ENCODE results near the gene MIEN1.
"Not testable (repeated sequence)": the region's sequence is repeated elsewhere in the genome, so short reads cannot be mapped to it uniquely, and the experiment has no call there.

Gene MIEN1

DNA sequence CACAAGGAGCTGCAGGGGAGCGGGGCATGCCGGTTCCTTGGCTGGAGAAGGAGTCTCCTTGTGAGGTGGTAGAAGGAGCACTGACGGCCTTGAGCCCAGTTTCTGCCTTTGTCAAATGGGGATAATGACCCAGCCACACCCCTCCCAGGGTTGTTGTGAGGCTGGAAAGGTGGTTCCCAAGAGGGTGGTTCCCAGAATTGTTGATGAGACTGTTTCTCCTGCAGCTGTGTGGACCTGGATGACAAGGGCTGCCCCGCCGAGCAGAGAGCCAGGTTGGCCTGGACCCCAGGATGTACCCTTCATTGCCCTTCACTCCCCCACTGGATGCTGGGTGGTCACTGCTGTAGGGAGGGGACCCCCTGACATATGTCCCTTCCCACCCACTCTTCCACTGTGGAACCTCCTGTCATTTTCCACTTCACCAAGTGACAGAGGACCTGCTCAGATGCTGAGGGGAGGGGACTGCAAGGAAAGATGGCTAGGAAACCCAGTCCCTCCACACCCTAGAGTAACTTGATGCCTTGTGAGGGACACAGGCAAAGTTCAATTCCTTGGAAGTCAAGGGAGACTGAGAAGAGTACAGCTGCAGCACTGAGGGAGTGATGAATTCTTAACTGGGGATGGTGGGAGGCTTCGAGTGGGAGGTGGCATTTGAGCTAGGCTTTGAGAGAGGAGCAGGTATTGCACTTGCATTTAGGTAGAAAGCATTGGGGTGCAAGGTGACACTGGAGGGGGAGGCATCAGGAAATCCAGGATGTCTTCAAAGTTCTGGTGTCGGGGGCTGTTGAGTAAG, 10.6 kb downstream of the MIEN1 start:
- DNase-seq (ENCODE audit: low read depth in 3 of 3, low spot score in 1 of 3): no peak

DNA sequence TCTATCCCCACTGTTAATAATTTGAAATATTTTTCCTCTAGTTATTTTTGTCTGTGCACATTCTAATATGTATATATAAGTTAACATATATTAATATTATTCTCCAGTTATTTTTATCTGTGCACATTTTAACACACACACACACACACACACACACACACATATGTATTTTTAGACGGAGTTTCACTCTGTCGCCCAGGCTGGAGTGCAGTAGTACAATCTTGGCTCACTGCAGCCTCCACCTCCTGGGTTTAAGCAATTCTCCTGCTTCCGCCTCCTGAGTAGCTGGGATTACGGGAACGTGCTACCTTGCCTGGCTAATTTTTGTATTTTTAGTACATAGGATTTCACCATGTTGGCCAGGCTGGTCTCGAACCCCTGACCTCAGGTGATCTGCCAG, 12.7 kb downstream of the MIEN1 start:
- no peak for DNase-seq (ENCODE audit: low read depth in 3 of 3, low spot score in 1 of 3)

DNA sequence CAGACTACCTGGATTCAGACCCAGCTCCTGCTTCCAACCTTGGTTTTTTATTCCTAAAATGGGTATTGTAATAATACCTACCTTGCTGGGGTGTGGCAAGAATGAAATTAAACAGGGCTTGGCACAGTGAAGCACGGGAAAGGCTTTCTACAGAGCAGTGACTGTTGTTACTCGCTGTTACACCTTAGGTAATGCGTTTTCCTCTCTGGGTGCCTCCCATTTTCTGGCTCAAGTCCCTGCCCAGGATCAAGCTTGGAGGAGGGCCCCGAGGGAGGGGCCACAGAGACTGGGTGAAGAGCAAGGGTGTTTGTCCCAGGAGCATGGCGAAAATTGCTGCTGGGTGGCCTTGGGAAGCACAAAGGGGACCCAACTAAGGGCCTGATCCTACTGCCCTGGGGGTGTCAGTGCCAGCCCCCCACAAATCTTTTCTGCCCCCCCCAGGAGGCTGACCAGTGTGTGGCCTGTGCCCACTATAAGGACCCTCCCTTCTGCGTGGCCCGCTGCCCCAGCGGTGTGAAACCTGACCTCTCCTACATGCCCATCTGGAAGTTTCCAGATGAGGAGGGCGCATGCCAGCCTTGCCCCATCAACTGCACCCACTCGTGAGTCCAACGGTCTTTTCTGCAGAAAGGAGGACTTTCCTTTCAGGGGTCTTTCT, 13.3 kb downstream of the MIEN1 start:
- no peak for DNase-seq (ENCODE audit: low read depth in 3 of 3, low spot score in 1 of 3)

DNA sequence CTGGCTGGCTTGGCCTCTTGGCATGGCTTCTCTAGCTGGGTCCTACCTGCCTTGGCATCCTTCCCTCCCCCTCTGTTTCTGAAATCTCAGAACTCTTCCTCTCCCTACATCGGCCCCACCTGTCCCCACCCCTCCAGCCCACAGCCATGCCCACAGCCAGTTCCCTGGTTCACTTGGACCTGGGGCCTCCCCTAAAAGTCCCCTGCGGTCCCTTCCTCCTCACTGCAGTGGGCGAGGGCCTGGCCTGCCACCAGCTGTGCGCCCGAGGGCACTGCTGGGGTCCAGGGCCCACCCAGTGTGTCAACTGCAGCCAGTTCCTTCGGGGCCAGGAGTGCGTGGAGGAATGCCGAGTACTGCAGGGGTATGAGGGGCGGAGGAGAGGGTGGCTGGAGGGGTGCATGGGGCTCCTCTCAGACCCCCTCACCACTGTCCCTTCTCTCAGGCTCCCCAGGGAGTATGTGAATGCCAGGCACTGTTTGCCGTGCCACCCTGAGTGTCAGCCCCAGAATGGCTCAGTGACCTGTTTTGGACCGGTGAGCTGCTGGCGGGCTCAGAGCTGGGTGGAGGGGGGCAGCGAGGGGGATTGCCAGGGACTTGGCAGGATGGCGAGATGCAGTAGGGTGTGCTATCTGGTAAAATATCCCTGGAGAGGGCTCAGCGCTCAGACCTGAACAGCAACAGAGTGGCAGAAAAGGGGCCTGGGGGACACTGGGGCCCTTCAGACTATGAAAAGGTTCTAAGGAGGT, 14.1 kb downstream of the MIEN1 start:
- DNase-seq (ENCODE audit: low read depth in 3 of 3, low spot score in 1 of 3): no peak

DNA sequence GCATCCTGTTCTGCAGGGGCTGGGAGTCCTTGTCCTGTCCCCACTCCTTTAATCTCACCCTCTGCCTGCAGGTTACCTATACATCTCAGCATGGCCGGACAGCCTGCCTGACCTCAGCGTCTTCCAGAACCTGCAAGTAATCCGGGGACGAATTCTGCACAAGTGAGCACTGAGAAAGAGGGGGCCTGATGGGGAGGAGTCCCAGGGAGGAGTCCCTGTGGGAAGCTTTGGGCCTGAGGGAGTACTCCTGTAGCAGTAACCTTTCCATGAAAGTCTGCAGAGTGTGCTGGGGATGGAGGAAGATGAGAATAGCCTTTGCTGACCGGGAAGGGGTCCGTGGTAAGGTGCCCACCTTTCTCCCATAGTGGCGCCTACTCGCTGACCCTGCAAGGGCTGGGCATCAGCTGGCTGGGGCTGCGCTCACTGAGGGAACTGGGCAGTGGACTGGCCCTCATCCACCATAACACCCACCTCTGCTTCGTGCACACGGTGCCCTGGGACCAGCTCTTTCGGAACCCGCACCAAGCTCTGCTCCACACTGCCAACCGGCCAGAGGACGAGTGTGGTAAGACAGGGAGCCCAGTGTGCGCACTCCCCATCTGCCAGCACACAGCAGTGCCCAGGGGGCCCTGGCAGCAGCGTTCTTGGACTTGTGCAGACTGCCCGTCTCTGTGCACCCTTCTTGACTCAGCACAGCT, 14.8 kb downstream of the MIEN1 start:
- DNase-seq (ENCODE audit: low read depth in 3 of 3, low spot score in 1 of 3): no peak

DNA sequence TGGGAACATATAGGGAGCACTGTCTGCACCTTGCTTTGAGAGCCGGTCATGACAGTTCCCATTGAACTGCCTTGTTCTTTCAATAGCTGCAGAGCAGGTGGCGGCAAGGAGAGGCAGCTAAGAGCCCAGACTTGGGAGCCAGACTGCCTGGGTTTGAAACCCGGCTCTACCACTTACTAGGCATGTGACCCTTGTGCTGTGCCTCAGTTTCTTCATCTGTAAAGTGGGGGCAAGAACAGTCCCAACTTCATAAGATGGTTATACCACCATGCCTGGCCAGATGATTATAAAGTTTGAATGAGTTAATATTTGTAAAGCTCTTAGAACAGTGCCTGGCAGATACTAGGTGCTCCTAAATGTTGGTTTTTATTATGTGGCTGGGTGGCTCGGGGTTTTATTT, 16.1 kb downstream of the MIEN1 start:
- DNase-seq (ENCODE audit: low read depth in 3 of 3, low spot score in 1 of 3): no peak

DNA sequence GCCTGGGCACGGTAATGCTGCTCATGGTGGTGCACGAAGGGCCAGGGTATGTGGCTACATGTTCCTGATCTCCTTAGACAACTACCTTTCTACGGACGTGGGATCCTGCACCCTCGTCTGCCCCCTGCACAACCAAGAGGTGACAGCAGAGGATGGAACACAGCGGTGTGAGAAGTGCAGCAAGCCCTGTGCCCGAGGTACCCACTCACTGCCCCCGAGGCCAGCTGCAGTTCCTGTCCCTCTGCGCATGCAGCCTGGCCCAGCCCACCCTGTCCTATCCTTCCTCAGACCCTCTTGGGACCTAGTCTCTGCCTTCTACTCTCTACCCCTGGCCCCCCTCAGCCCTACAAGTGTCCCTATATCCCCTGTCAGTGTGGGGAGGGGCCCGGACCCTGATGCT, 18.5 kb downstream of the MIEN1 start:
- DNase-seq (ENCODE audit: low read depth in 3 of 3, low spot score in 1 of 3): no peak

DNA sequence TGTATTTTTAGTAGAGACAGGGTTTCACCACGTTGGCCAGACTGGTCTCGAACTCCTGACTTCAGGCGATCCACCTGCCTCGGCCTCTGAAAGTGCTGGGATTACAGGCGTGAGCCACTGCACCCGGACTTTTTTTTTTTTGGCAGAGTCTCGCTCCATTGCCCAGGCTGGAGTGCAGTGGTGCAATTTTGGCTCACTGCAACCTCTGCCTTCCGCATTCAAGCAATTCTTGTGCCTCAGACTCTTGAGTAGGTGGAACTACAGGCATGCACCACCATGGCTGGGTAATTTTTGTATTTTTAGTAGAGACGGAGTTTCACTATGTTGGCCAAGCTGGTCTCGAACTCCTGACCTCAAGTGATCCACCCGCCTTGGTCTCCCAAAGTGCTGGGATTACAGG, 19.3 kb downstream of the MIEN1 start:
- not testable (repeated sequence) for DNase-seq (ENCODE audit: low read depth in 3 of 3, low spot score in 1 of 3)

DNA sequence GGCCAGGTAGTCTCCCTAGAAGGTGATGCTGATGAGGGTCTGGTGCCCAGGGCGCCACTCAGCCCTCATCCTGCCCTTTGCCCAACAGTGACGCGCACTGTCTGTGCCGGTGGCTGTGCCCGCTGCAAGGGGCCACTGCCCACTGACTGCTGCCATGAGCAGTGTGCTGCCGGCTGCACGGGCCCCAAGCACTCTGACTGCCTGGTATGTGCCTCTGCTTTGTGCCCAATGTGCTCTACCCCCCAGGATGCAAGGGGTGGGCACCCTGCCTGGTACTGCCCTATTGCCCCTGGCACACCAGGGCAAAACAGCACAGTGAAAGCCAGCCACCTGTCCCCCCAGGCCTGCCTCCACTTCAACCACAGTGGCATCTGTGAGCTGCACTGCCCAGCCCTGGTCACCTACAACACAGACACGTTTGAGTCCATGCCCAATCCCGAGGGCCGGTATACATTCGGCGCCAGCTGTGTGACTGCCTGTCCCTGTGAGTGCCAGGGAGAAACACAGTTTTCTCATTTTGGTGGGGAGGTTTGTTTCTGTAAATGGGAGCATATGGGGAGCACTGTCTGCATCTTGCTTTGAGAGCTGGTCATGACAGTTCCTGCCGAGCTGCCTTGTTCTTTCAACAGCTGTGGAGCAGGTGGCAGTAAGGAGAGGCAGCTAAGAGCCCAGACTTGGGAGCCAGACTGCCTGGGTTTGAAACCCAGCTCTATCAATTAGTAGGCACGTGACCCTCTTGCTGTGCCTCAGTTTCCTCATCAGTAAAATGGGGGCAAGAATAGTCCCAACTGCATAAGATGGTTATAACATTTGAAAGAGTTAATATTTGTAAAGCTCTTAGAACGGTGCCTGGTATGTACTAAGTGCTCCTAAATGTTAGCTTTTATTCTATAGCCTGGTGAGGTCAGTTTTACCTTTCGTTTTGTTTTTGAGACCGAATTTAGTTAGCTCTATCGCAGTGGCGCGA, 20.1 kb downstream of the MIEN1 start:
- DNase-seq (ENCODE audit: low read depth in 3 of 3, low spot score in 1 of 3): no peak

DNA sequence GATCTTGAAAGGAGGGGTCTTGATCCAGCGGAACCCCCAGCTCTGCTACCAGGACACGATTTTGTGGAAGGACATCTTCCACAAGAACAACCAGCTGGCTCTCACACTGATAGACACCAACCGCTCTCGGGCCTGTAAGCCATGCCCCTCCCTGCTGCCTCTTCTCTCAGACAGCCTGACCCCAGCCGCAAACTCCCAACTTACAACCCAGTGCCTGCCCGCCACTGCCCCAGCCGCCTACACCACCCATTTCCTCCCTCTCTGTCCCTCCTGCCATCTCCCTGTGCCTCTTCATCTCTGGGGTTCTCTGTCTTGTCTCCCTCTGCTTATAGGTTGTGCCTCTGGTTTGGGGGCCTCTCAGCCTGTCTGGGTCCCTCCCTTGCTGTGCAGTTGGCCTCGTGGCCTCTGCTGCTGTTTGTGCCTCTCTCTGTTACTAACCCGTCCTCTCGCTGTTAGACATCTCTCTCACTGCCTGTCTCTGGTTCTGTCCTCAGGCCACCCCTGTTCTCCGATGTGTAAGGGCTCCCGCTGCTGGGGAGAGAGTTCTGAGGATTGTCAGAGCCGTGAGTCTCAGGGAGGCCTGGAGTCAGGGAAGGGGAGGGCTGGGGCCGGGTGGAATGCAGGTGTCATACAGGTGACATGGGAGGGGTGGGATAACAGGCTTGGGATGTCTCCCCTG, 20.9 kb downstream of the MIEN1 start:
- DNase-seq (ENCODE audit: low read depth in 3 of 3, low spot score in 1 of 3): no peak

DNA sequence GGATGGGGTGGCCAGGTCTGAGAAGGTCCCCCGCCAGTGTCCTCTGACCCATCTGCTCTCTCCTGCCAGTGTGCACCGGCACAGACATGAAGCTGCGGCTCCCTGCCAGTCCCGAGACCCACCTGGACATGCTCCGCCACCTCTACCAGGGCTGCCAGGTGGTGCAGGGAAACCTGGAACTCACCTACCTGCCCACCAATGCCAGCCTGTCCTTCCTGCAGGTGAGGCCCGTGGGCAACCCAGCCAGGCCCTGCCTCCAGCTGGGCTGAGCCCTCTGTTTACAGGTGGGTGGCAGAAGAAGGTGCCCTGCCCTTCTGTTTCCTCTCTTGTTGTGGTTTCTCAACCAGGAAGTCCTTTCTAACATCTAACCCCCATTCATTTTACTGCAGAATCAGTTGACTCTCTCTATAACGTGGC, 23.4 kb downstream of the MIEN1 start:
- no peak for DNase-seq (ENCODE audit: low read depth in 3 of 3, low spot score in 1 of 3)

DNA sequence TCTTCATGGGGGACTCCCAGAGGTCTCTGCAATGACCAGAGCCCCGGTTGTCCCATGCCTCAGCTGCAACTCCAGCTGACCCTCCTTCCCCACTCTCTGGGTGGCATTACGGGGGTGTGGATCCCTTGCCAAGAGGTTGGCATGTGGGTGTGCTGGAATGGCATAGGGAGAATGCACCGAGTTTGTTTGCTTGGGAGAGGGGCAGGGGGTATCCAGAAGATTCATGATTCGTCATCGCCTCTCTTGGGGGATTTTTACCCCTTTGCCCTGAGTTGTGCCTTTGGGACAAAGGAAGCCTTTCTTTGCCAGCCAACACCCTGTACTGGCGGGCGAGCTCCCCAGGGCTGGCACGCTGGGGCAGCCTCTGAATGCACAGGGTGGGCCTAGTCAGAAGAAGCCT, 23.9 kb downstream of the MIEN1 start:
- no peak for DNase-seq (ENCODE audit: low read depth in 3 of 3, low spot score in 1 of 3)

DNA sequence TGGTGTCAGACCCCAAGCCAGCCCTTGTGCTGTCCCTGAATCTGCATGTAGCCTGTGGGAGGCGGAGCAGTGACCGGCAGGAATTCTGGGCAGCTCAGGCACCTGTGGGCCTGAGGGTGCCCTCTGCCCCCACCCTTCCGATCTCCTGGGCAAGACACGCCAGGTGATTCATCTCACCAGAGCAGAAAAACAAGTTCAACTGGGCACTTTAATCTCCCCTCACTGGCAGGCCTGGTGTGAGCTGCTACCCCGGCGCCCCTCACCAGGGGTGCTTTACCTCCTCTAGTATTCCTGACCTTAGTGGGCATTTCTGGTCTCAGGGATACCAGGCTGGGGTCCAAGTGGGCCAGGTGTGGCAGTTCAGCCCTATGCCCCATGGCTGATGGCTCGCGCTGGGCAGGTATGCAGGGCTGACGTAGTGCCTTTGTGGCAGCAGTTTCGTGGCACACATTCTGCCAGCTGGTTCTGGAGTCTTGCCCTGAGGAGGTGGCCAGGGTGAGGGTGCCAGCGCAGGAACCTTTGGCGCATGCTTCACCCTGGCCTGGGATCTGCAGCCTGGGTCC, 24.5 kb downstream of the MIEN1 start:
- no peak for DNase-seq (ENCODE audit: low read depth in 3 of 3, low spot score in 1 of 3)

DNA sequence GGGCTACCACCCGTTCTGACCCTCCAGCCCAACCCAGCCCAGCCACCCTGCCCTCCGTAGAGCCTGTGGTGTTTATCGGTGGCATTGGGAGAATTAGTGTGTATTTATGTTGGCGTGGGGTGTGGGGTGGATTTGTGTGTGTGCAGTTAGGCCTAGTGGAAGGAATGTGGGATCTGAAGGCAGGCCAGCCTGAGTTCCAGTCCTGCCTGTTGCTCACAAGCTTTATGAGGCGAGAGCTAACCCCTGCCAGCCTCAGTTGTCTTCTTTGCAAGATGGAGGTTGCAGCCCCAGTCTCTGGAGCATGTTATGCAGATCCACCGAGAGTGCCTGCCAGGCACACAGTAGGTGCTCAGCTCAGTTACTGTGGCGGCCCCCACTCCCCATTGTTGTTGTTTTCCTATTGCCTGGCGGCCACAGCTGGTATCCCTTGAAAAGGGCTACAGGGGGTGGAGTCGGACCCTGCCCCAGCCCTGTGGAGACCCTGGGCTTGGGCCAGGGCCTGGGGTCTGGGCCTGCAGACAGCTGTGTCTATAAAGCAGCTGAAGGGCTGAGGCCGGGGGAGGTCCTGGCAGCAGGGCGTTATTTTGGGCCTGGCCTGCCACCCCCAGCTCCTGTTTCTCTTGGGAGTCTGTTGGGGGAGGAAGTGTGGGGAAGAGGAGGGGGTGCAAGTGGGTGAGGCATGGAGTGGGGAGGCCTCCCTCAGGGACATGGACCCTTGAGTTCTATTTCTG, 25.3 kb downstream of the MIEN1 start:
- DNase-seq (ENCODE audit: low read depth in 3 of 3, low spot score in 1 of 3): no peak

DNA sequence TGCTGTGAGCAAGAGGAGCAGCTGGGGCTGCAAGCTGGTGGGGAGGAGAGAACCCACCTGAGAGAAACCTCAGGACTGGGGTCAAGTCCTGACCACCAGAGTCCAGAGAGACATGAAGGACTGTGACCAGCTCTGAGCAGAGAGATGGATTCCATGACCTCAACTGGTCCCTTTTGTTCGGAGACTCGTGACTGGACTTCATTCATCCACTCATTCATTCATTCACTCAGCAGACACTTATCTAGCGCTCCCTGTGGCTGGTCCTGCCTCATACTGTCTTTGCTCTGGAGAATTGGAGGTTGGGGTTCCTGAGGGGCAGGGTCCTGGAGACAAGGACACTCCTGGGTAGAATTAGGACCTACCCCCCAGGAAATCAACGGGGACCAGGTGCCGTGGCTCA, 26.4 kb downstream of the MIEN1 start:
- no peak for DNase-seq (ENCODE audit: low read depth in 3 of 3, low spot score in 1 of 3)

DNA sequence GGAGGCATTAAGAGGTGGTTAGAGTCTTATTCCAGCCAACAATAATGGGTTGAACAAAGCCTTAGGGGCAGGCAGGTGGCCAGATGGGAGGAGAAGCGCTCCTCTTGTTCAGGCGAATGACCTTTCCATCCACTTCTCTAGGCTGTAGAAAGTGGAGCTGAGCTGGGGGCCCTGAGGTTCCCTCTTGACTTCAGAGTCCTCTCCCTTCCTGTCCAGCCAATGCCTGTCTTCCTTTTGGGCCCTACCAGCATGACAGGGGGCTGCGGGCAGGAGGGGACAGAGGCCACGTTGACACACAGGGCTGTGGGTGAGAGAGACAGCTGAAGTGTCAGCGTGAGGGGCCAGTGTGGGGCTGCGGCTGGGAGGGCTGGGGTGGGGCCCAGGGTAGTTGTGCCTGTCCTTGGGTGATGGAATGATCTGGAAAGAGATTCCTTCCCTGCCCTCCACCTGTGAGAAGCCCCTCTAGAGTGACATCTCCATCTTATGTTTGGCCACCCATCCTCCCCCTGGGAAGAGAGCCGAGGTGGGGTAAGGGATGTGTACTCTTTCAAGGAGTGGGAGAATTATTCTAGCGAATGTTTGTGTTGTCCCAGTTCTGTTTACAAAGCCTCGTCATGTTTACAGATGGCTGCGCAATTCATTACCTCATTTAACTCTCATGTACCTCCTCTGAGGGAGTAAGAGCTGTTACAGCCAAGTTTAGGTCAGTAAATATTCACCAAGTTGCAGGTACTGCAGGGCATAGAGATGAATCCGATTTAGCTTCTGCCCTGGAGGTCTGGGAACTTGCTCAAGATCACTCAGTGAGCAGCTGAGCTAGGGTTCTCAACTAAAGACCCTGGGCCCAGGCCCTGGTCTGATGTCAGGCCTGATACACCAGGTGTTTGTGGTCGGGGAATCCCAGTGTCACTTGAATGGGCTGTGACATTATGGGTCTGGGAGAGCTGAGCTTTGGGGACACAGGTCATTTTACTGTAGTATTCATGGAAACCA, 27.1 kb downstream of the MIEN1 start:
- no peak for DNase-seq (ENCODE audit: low read depth in 3 of 3, low spot score in 1 of 3)

DNA sequence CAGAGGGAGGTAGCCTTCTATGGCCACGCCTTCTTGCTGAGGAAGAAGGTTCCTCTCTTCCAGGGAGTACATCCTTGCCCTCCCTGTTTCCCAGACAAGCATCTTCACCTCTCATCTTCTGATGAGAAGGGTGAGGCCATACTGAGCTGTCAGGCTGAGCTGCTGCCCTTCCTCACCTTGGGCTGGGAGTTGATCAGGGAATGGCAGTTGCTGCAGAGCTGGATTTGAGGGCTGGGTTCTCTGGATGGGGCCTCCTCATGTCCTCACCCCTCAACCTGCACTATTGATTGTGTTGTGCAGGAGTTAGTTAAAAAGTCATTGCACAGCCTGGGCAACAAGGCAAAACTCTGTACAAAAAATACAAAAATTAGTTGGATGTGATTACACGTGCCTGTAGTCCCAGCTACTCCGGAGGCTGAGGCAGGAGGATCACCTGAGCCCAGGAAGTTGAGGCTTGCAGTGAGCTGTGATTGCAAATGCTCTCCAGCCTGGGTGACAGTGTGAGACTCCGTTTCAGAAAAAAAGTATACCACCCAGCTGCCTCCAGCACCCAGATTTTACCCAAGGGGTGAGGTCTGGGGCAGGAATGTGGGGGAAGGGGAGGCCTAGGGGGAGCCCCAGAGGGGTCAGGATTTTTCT, 28.4 kb downstream of the MIEN1 start:
- DNase-seq (ENCODE audit: low read depth in 3 of 3, low spot score in 1 of 3): no peak
